Activated CD4-positive, alpha-beta T cell treated with anti-CD3 and anti-CD28 coated beads, Interleukin-2, amount 50 U/mL, for 1 hour (primary cell): ENCODE data around the gene GLA.

Experiments
- DNase-seq: peaks from one replicate; pipeline ENCODE4 v3.0.0-alpha.2; 2020

Gene GLA

DNA sequence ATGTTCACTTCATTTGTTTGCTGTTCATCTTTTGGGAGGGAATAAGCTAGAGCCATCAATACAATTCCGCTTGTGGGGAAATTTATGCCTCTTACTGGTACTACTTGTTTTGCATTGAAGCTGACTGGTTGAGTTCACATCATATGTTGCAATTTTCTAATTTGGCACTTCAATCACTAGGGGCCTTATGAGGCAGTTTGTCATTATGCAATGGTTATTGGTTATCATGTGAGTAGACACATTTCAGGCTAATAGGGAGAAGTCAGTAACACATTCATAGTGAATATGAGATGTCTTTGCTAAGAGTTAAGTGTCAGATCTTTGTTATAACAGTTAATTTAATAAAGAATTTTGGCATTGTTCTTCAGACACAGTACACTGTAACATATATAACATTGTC lies 11.9 kb downstream of the GLA start:
- DNase-seq = no peak

DNA sequence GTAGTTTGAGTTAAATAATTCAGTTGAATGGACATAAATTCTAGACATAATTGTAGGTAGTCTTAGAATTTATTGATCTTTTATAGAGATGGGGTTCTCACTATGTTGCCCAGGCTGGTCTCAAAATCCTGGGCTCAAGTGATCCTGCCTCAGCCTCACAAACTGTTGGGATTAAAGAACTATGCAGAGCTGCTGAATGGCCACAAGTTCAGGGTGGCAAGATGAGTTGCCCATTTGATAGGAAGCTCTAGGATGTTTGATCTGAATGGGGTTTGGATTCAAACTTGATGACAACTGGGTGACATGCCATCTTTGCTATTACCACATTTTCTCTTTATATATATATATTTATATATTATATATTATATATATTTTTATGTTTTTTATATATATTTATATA lies 13.4 kb downstream of the GLA start:
- no peak for DNase-seq

DNA sequence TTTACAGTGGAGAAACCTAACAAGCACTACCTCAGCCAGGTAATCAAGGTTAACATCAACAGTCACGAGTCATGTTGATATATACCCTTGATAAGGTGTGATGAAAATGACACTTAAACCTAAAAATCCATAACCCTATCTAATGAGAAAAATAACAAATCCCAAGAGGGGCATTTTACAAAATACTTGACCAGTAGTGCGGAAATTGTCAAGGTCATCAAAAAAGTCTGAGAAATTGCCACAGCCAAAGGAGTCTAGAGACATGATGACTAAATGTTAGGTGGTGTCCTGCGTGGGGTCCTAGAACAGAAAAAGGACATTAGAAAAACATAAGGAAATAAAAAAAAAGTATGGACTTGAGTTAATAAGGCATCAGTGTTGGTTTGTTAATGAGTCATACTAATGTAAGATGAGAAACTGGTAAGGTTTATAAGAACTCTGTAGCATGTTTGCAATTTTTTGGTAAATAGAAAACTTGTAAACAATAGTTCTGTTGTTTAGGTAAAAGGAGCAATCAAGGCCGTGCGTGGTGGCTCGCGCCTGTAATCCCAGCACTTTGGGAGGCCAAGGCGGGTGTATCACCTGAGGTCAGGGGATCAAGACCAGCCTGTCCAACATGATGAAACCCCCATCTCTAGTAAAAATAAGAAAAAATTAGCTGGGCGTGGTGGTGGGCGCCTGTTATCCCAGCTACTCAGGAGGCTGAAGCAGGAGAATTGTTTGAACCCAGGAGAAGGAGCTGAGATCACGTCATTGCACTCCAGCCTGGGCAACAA lies 14.0 kb downstream of the GLA start:
- DNase-seq = no peak

DNA sequence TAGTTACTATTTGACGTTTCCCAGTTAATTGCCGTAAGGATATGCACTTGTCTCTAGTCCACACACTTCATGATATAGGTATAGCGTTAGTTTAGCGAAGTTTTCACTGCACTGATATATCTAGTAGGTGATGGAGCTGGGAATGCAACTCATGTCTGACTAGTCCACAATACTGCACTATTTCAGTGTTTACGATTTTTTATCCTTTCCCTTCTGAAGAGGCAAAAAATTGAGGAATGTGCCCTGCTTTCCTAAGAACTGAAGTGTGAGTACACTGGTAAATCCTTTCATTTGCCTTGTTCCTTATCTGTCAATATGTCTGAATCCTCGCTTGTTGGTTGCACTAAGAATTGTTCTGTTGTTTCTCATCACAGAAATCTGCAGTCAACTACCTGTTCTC lies 15.9 kb downstream of the GLA start:
- DNase-seq = no peak

DNA sequence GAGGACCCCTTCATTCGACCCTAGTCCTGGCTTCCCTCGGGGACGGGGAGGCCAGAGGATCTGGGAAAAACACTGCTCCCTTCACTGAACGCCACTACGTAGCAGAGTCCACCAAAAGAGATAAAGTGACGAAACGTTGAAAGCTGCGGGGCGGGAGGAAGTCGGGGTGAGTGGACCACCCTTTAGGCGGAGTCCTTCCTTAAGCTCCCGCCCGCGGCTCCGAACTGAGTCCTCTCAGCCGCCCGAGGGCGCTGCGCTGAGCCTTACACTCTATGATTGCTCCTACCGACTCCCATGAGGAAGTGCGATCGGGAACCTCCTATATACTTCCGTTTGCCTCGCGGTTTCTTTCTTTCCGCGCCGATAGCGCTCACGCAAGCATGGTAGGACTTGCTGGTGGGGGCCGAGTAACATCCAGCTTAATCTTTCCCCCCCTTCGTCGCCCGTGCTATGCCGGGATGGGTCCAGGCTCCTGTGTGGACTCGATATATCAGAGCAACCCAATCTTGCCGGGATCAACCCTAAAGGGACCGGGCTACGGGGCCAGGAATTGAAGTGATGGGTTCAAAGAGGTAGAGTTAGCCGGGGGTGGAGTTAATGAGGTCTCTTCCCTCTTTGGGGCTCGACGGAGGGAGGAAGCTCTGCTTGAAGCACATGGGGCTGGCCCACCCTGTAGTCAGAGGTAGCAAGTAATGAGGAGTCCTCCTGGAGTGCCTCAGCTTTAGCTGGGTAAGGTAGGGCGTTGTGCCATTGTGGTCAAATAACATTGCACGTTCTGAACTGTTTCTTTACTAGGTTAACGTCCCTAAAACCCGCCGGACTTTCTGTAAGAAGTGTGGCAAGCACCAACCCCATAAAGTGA lies 16.8 kb downstream of the GLA start, which contains the start of gene RPL36A:
RPL36A (plus strand) TSS at position 348 of the 862 bp plus-strand sequence; CDS start at position 381, 33 bp downstream.
- peak; percentile 70 for DNase-seq

DNA sequence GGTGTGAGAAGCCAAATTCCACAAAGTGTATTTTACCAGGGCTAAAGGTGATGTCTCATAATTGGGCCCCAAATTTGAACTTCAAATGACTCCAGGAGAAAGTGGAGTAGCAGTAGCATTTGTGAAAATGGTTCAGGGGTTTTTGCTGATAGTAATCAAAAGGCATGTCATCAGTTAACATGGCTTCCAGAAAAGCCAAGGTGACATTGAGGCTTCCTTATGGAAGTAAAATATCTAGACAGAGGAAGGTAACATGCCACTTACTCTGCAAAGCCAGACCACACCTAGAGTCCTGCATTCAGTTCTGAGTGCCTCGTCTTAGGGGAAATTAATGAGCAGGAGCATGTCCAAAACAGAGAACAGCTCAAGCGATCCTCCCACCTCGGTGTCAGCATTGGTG lies 19.1 kb downstream of the GLA start:
- no peak for DNase-seq

DNA sequence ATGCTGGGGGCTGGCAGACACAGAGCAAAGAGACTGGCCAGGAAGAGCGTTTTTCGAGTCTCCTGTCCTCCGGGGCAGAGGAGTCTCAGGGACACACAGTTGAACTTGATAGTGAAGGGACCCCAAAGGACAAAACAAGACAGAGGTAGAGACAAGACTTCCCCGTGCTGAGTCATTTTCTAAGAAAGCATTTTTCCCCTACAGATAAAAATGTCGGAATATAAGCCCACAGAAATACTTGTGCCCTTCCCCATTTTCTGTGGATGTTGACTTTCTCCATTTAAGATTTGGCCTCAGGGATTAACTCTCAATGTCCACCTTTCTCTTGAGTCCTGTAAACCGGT lies 21.2 kb downstream of the GLA start:
- no peak for DNase-seq

DNA sequence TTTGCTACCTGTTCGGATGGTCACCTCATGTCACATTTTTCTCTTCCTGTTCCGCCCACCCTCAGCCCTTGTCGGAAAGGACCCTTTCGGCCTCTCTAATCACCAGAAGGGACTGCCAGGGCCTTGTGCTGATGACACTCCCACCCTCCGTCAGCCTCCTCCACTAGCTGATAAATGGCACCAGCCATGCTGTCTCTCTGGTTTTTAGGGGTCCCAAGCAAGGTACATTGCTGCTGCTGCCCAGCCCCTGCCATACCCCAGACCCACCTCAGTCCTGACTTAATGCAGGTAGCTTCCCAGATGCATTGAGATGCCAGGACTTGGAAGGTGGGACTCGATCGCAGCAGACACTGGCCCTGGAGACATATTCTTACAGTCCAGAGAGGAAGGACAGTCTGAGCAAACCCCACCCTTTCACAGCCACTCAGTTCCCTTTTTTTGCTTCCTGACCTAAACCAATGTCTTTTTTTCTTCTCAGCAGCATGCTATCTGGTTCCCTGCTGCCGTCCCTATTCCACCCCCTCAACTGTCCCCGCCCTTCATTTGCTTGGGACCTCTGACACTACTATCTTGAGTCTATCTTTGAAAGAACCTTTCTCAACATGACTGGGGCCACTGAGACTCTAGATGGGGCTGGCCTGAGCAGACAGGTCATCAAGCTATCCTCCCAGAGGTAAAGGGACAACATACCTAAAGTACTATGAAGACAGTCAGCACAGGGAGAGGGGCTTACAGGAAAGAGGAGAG lies 21.8 kb downstream of the GLA start, which contains the start of gene BTK:
BTK (minus strand) TSS at position 397 of the 747 bp plus-strand sequence. CDS start 10,907 bp downstream, outside the sequence.
- DNase-seq = no peak

DNA sequence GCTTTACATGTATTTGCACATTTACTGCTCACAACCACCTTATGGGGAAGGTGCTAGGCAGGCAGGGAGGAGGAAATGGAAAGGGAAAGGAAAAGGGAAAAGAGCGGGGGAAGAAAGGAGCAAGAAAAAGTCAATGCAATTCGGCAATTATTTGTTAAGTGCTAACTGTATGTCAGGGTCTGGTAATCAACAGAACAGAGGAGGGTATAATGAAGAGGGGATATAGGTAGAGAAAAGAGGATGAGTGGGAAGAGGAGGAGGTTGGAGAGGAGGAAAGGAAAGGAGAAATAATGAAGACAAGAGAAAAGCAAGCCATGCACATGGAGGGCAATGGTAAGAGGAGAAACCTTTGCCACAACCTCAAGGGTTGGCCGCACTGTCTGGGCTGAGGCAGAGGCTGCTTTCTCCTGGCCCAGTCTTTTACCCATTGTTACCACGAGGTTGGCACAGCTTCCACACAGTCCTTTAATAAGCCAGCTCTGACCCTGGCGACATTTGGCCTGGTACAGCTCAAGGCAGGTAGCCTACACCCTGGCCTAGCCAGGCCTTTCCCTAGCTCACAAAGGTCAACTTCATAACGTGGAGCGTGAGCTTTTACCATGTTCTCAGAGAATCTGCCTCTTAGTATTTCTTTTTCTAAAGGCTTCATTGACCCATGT lies 22.6 kb downstream of the GLA start:
- no peak for DNase-seq

DNA sequence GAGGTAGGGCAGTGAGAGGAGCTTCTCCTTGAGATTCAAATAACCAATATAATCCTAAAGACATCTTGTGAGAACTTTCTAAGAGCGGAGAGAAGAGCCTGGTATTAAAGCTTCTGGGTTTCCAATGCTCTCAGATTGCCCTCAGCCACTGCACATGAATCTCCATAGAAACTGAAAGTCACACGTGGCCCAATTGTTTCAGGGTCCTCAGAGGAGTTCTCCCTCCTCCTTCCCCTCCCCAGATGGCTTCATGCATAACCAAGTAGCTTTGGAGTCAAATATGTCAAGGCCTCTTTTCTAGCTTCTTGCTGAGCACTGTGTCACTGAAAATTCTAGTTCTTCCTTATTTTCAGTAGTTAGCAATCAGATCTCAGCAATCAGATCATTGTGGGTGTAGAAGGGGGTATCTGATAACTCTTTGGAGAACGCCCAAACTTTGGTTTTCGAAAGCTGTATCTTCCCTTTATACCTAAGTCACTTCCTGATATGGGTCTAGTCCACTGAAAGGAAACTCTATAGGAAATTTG lies 24.0 kb downstream of the GLA start:
- DNase-seq = no peak

DNA sequence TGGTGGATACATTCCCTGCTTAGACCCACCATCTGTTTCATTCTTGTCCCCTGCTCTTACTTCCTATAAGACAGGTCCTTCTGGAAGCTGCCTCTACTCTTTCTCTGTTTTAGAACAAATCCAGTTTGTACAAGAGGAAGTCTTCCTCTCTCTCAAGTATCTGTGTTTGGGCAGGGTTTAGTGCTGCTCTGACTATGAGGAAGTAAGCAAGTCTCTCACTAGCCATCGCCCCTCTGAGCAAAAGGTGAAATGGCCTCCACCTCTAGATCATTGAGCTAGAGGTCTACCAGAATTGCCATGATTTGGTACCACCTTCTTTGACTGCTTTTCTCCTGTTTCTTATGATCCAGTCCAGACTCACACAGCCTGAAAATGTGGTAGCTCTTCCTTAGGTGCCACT lies 30.2 kb downstream of the GLA start:
- DNase-seq = no peak

DNA sequence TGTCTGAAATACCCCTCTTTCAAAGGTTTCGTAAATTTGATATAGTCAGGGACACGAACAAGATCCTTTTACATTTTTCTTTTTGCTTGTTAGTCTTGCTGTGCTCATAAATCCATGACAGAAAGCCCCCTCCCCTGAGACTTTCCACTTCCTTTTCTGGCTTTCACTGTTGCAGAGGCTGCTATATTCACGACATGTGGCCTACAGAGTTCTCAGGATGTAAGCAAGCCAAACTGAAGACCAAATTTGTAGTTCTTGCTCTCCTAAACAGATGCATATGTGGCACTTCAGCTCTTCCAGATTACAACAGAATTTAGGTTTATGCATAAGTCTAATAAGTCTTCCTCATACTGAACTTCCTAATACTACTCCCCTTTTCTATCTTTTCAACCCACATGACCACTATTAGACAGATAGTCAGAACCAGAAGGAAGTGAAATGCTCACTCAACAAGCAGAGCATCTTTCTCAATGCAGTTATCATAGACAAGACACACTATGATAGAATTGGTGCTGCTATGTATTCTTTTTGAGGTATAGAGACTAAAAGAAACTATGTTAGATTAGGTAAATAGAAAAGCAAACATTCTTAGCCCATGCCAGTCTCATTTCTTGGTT lies 36.7 kb downstream of the GLA start:
- DNase-seq = no peak

DNA sequence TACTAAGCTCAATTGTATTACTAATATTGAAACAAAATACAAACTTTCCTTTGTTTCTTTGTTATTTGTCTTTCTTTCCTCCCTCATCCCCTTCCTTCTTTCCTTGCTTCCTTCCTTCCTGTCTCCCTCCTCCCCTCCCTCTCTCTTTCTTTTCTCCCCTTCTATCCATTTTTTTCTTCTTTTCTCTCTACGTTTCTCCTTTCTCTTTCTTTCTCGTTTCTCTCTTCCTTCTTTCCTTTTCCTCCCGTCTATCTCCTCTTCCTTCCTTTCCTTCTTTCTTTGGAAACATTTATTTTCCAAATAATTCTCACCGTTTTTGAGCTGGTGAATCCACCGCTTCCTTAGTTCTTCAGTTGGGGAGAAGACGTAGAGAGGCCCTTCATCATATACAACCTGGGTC lies 38.0 kb downstream of the GLA start:
- no peak for DNase-seq

DNA sequence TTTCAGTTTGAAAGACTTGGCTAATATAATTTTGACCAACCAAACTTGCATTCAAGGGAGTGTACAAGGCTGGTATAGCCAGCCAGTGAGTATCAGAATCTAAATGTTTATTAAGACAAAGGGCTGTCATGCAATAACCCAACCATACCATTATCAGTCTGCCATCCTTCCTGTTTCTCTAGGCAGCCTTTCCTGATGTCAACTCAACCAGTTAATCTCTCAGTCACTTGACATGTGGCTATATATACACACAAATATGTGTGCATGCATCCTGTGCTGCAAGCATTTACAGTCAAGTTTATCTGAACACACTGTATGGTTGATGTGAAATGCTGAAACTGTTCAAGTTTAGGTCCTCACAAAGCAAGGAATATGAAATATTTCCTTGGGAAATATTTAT lies 38.9 kb downstream of the GLA start:
- DNase-seq = no peak

DNA sequence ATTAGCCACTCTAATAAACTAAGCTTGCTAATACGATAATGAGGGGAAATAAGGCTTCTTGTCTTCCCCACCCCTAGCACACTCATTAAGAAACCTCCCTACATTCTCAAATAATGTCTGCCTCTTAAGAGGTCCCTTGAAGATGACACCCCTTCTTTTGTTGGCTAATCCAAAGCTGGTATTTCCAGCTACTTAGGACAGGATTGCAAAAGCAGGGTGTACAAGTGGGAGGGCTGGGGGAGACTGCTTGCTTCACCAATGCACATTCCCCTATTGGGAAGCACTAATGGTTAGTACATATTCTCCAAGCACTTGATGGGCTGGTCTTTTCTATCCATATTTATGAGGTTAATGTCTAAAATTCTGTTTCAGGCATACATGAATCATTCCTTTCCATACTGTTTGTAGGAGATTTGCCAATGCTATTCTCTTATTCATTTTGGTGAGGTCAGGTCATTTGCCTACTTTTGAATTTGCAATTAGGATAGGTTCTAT lies 42.4 kb downstream of the GLA start:
- no peak for DNase-seq

DNA sequence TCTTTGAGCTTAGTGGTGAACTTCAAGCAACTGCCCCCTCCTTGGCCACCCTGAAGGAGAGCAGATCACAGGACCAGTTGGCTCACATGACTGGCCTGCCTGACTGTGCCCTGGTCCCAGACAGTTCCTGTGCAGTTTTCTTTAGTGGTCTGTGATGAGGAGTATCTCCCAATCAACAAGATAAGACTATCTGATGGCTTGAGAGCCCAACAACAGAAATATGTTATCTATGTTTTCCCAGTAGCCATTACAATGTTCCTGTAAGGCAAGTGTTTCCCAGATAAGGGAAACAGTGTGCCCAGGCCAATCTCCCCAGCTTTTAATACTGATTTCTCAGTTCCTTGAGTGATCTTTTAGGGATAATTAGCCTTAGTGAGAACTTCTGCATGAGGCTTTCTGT lies 45.0 kb downstream of the GLA start:
- DNase-seq = no peak

DNA sequence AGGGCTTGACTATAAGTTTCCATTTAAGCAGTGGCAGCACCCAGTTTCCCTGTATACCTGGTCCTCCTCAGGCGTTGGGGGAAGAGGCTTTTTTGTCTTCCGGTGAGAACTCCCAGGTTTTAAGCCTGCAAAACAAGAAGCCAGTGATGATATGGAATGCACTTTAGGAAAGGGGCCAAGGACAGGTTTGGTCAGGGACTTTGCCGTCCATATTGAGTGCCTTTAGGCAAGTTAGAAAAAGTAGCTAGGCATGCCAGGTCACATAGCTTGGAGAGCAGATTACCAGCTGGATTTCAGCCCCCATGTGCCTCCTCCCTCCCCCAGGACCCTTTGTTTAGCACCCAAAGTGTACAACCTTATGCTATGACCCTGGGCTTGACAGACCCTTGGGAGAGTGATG lies 45.6 kb downstream of the GLA start:
- DNase-seq = no peak

DNA sequence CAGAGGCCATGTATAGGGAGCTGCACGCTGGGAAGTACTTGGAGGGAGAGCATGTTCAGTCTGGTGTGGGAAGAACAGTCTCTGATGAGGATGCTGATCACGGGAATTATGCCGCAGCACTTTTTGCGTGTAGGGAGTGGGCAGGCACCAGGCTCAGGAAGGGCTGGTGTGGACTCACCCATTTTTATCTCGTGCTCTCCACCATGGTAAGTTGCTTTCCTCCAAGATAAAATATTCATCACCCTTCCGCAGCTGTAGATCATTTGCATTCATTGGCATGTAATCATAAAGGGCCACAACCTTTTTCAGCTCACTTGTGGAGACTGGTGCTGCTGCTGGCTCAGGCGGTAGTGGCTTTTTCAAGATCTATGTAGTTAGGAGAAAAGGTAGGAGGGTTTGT lies 47.3 kb downstream of the GLA start:
- no peak for DNase-seq

DNA sequence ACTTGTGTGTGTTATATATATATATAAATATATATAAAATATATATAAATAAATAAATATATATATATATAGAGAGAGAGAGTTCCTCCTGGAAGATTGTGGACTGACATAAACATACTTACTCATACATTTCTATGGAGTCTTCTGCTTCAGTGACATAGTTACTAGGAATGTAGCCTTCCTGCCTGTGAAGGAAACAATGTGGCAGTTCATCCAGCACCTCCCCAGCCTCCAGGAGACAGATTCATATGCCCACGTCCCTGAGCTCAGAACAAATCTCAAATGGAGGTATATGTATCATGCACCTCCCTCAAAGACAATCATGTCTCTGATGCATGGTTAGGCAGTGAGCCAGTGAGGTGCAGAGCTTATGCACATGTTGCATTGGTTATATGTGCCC lies 47.8 kb downstream of the GLA start:
- no peak for DNase-seq

DNA sequence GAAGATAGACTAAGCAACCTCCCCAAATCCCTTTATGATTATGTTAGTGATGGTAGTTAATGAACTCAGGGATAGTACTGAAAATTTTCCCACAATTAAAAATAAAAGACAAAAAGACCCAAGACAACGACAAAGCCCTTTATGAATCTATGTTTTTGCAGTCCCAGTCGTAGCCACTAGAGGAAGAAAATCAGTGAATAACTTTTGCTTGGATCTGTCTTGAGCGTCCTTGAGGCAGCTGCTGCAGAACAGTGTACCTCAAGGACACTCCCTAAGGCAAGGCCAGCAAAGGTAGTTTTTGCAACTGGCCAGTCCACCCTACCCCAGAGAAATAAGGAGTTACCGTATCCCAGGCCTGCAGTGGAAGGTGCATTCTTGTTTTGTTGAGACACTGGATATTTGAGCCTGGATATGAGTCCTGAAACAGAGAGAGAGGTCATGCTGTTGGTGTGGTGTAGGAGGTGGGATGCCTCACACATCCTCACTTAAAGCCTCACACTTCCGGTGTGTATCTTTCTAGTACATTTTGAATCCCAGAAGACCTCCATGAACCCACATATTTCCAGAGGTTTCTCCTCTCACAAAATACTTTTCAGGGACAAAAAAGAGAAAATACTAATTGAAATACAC lies 50.4 kb downstream of the GLA start:
- DNase-seq = no peak

DNA sequence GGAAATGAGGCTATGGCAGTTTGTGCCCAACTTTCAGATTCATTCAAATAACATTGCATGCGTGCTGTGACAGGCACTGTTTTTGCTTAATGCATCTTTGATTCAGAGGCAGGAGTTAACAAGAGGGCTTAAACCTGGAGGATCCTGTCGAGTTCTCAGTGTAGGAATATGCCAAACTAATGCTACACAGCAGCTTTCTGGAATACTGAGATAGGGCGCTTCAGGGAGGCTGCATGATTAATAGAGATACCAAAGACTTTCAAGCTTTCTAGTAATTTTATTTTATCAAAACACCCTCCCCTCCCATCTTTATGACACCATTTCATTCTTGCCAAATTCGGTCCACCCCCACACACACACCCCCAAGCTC lies 58.5 kb downstream of the GLA start:
- DNase-seq = no peak
